Measurements from ENCODE around the gene ZDHHC14. TPM values are rescaled to one million over a fixed set of nuclear protein-coding genes. Genes with fewer than 3 reads are reported as not detected.

ZDHHC14 gene
- total RNA-seq, 1 experiment from 2014 or later, result 1.7 TPM

DNA sequence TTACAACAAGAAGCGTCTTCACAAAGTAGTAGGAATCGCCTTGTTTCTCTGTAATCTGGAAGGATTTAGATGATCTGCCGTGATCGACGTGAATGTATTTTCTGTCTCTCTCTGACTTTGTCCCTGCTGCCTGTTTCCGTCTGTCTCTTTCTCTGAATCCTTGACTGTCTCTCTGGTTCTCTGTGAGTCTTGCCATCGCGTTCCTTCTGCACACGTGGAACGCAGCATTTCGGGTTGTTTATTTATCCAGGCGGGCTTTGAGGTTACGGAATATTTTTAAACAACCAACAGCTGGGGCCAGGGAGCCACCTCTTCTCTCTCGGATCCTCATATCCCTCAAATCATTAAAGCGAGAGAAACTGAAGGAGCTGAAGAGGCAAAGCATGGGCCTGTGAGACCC is 215.9 kb downstream of the ZDHHC14 start:
- no peaks in the 10 kb centered on the region for H3K27me3 ChIP-seq (ENCODE audit: insufficient read depth, low read length)
- H3T11ph ChIP-seq (ENCODE audit: low read length), result no peak overlapping the region
- H3K9me3 ChIP-seq (ENCODE audit: control insufficient read depth, low read depth, low read length), result no peaks in the 10 kb centered on the region
- WGBS (ENCODE audit: extremely low coverage, insufficient read length, low lambda C conversion rate), result no CpG with 5 or more reads among the region's 15 CpGs
- H3K23ac ChIP-seq (ENCODE audit: insufficient read length, low read depth, low read length), result no peak overlapping the region
- no peak overlapping the region for H2BK20ac ChIP-seq (ENCODE audit: low read depth, low read length, poor library complexity, severe bottlenecking)
- peak overlapping the region; percentile 45 for H2BK12ac ChIP-seq (ENCODE audit: insufficient read length, low read depth, low read length)
- no peaks in the 10 kb centered on the region for H3K23me2 ChIP-seq (ENCODE audit: insufficient read length, low read depth, low read length, poor library complexity, severe bottlenecking)
- H4K91ac ChIP-seq (ENCODE audit: insufficient read length, low read depth, low read length), result no peak overlapping the region
- H3K4me2 ChIP-seq (ENCODE audit: insufficient read depth, insufficient read length, low read length), result no peak overlapping the region
- H2BK15ac ChIP-seq (ENCODE audit: low read depth, low read length), result no peak overlapping the region
- H3K56ac ChIP-seq (ENCODE audit: insufficient read length, low read depth, low read length), result no peak overlapping the region
- H3K4ac ChIP-seq (ENCODE audit: low read depth, low read length), result no peak overlapping the region
- H2AK5ac ChIP-seq (ENCODE audit: insufficient read length, low read length), result no peak overlapping the region
- peaks cover 2% of the 10 kb centered on the region; the same call in 1 of the 2 replicates for H3K4me1 ChIP-seq (ENCODE audit: insufficient read depth, low read length)
- TF ChIP-seq, protein P1, sequence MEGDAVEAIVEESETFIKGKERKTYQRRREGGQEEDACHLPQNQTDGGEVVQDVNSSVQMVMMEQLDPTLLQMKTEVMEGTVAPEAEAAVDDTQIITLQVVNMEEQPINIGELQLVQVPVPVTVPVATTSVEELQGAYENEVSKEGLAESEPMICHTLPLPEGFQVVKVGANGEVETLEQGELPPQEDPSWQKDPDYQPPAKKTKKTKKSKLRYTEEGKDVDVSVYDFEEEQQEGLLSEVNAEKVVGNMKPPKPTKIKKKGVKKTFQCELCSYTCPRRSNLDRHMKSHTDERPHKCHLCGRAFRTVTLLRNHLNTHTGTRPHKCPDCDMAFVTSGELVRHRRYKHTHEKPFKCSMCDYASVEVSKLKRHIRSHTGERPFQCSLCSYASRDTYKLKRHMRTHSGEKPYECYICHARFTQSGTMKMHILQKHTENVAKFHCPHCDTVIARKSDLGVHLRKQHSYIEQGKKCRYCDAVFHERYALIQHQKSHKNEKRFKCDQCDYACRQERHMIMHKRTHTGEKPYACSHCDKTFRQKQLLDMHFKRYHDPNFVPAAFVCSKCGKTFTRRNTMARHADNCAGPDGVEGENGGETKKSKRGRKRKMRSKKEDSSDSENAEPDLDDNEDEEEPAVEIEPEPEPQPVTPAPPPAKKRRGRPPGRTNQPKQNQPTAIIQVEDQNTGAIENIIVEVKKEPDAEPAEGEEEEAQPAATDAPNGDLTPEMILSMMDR (conservative IDR thresholded peaks at IDR 0.05), result no peak
- H3K79me2 ChIP-seq (ENCODE audit: insufficient read depth, low read length), result no peaks in the 10 kb centered on the region
- H3K27ac Mint-ChIP-seq, result no peak overlapping the region
- no peak overlapping the region for H3K27ac ChIP-seq (ENCODE audit: insufficient read length, low read depth, low read length)
- no peak overlapping the region for H3K18ac ChIP-seq (ENCODE audit: insufficient read length, low read depth, low read length)
- peaks cover 5 to 12% of the 10 kb centered on the region in 2 experiments for H3K4me1 Mint-ChIP-seq
- H2BK5ac ChIP-seq (ENCODE audit: insufficient read length, low read length), result no peak overlapping the region
- H3K27me3 Mint-ChIP-seq (ENCODE audit: low read depth), result no peaks in the 10 kb centered on the region
- peaks cover 0 to 5% (median under 1%) of the 10 kb centered on the region in 3 experiments; a peak in 3 of 7 replicates for H3K36me3 Mint-ChIP-seq (ENCODE audit: insufficient read depth in 1 of 3, low read depth in 3 of 3)
- DNase-seq, result no peak
- no peak overlapping the region for H4K8ac ChIP-seq (replicated peaks; ENCODE audit: insufficient read length, low read depth, low read length)
- H3K14ac ChIP-seq (ENCODE audit: insufficient read depth, low read length), result no peak overlapping the region
- no peak overlapping the region for H2AFZ ChIP-seq (ENCODE audit: low read length)
- no peaks in the 10 kb centered on the region for H3K79me1 ChIP-seq (ENCODE audit: insufficient read depth, low read depth, low read length, poor library complexity, severe bottlenecking)
- no peaks in the 10 kb centered on the region for H4K20me1 ChIP-seq (ENCODE audit: control insufficient read depth, insufficient read depth, insufficient read length)
- H3K4me3 Mint-ChIP-seq, result no peak overlapping the region
- no peak overlapping the region for H4K5ac ChIP-seq (ENCODE audit: insufficient read length, low read depth, low read length)
- no peak overlapping the region for H2BK120ac ChIP-seq (ENCODE audit: low read depth, low read length, poor library complexity, severe bottlenecking)
- peaks cover 0 to 2% of the 10 kb centered on the region in 2 experiments; a peak in 2 of 5 replicates for H3K9me3 Mint-ChIP-seq
- H3K9ac ChIP-seq (ENCODE audit: extremely low read depth, insufficient read length, low read length), result no peak overlapping the region

Measured in H9 (cell line).